GM12864 (cell line): ENCODE measurements around the gene KCNE1.

Experiments used
- DNase-seq: peaks from one replicate; pipeline ENCODE4 v3.0.0-alpha.2; 2011; ENCODE audit warnings: low read depth
- H3K4me3 ChIP-seq: 2 replicates; pipeline ENCODE4 v1.5.1; 2011; ENCODE audit warnings: mild to moderate bottlenecking, low read depth, low read length, control low read depth
- CTCF ChIP-seq: IDR thresholded peaks from 2 replicates; pipeline ENCODE4 v1.5.1; 2011; ENCODE audit warnings: low read depth, mild to moderate bottlenecking, moderate library complexity, low read length, control low read depth, inconsistent platforms; ENCODE audit errors: missing control alignments

The KCNE1 gene

GRCh38 chr21:34513129-34513675, 1.2 kb upstream of the KCNE1 start:
- DNase-seq, result no peak
- H3K4me3 ChIP-seq, result no peak overlapping the region
- no peak for TF ChIP-seq CTCF

- DNase-seq, result no peak
- no peak for TF ChIP-seq CTCF
Measured at GRCh38 chr21:34511181-34511580, 829 bp downstream of the KCNE1 start.

GRCh38 chr21:34510148-34511142, 1.6 kb downstream of the KCNE1 start:
- TF ChIP-seq CTCF, result peak; percentile 83
- H3K4me3 ChIP-seq, result no peak overlapping the region
- no peak for DNase-seq

More at GRCh38 chr21:34511181-34511580, 829 bp downstream of the KCNE1 start:
- no peak overlapping the region for H3K4me3 ChIP-seq

- DNase-seq, result no peak
- TF ChIP-seq CTCF, result peak; percentile 48
- no peak overlapping the region for H3K4me3 ChIP-seq
Measured at GRCh38 chr21:34509151-34509550, 2.9 kb downstream of the KCNE1 start.

GRCh38 chr21:34504595-34504994, 7.4 kb downstream of the KCNE1 start:
- H3K4me3 ChIP-seq, result no peak overlapping the region
- TF ChIP-seq CTCF, result no peak
- no peak for DNase-seq

GRCh38 chr21:34502480-34503106, 9.4 kb downstream of the KCNE1 start:
- no peak for DNase-seq
- no peak overlapping the region for H3K4me3 ChIP-seq
- no peak for TF ChIP-seq CTCF
